Body of pancreas (tissue), 4 donors: ENCODE measurements around the gene EPG5.

Source experiments
- CTCF ChIP-seq, 7 experiments: fragments of 450-650 bp in 4 of 7; fragments of 200-600 bp in 3 of 7; sonication (generic) in 3 of 7; IDR thresholded peaks; one replicate each; pipeline ENCODE4 v1.5.1; 2016 to 2019; ENCODE audit warnings: antibody characterized with exemption in 7 of 7
- POLR2A ChIP-seq, 3 donors: fragments of 450-650 bp; IDR thresholded peaks; one replicate each; pipeline ENCODE4 v1.6.1; 2016; ENCODE audit warnings: antibody characterized with exemption in 3 of 3, mild to moderate bottlenecking in 2 of 3

GRCh38 chr18:45838302-45839070, 128.6 kb downstream of the EPG5 start:
- TF ChIP-seq CTCF (IDR thresholded peaks at IDR 0.05) (no peak), POLR2A (IDR thresholded peaks at IDR 0.05) (no peak)
